MM.1S (cell line): Measurements from ENCODE around the gene DNM1.

ENCODE experiments used
- CTCF ChIP-seq: fragments of 300-600 bp; sonication (generic); IDR thresholded peaks from 2 replicates; pipeline ENCODE4 v1.5.1; 2016; ENCODE audit warnings: antibody characterized with exemption, low read length, mixed read lengths
- EZH2phosphoT487 ChIP-seq: fragments of 300-600 bp; sonication (generic); IDR thresholded peaks from 2 replicates; pipeline ENCODE4 v1.6.1; 2018; ENCODE audit warnings: antibody characterized with exemption, low read length

DNA sequence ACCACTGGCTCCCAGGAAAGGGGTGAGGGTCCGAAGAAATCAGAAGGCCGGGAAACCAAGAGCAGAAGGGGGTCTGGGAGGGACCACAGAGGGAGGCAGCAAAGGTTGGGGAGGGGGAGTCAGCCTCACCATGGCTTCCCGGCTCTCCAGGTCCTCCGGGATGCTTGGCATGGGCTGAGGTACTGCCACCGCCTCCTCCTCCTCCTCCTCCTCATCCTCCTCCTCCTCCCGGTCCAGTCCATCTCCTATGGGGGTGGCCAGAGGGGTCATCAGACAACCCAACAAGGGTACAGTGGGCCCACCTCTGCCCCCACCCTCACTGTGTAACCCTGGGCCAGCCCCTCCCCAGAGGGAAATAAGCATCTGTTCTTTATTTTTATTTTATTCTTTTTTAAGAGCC is 55.1 kb downstream of the DNM1 start:
- TF ChIP-seq EZH2phosphoT487 (no peak), CTCF (no peak)
